GM12878 (cell line): Measurements from ENCODE around the gene ATP5MK. TPM values are rescaled to one million over a fixed set of nuclear protein-coding genes. Genes with fewer than 3 reads are reported as not detected.

Source experiments
- E4F1 ChIP-seq: fragments of 450-650 bp; IDR thresholded peaks from 2 replicates; pipeline ENCODE4 v1.6.1; 2018; ENCODE audit warnings: borderline replicate concordance, mild to moderate bottlenecking; ENCODE audit not compliant: partially characterized antibody
- EGR1 ChIP-seq, 2 experiments: IDR thresholded peaks; 1 replicate in 1 of 2; 2 replicates in 1 of 2; pipeline ENCODE4 v1.6.1; 2011 to 2012; ENCODE audit warnings: low read depth in 2 of 2, low read length in 2 of 2, borderline replicate concordance in 1 of 2, mild to moderate bottlenecking in 1 of 2, moderate library complexity in 1 of 2
- IKZF2 ChIP-seq, 2 experiments: fragments of 450-650 bp; IDR thresholded peaks; 2 replicates each; pipeline ENCODE4 v1.6.1; 2017; ENCODE audit warnings: mild to moderate bottlenecking in 2 of 2, moderate library complexity in 2 of 2
- IRF4 ChIP-seq: IDR thresholded peaks from 2 replicates; pipeline ENCODE4 v1.6.1; 2011; ENCODE audit warnings: low read depth, low read length
- MEF2A ChIP-seq: IDR thresholded peaks from 2 replicates; pipeline ENCODE4 v1.6.1; 2011; ENCODE audit warnings: low read depth, mild to moderate bottlenecking, low read length, moderate library complexity; ENCODE audit not compliant: insufficient read depth
- NFYB ChIP-seq: IDR thresholded peaks from 2 replicates; pipeline ENCODE4 v1.6.1; 2011; ENCODE audit warnings: low read depth, mild to moderate bottlenecking, low read length, improper control_type of control experiment, moderate library complexity; ENCODE audit not compliant: insufficient read depth
- NR2C1 ChIP-seq: fragments of 450-650 bp; IDR thresholded peaks from 2 replicates; pipeline ENCODE4 v1.6.1; 2017; ENCODE audit warnings: antibody characterized with exemption, mild to moderate bottlenecking, moderate library complexity
- NRF1 ChIP-seq: conservative IDR thresholded peaks from 2 replicates; pipeline ENCODE4 v1.6.1; 2011; ENCODE audit warnings: mild to moderate bottlenecking, low read depth, low read length, improper control_type of control experiment
- PAX8 ChIP-seq: fragments of 450-650 bp; IDR thresholded peaks from 2 replicates; pipeline ENCODE4 v1.6.1; 2017; ENCODE audit warnings: mild to moderate bottlenecking, moderate library complexity
- PKNOX1 ChIP-seq: fragments of 450-650 bp; IDR thresholded peaks from 2 replicates; pipeline ENCODE4 v1.6.1; 2016; ENCODE audit warnings: mild to moderate bottlenecking
- RAD51 ChIP-seq: fragments of 450-650 bp; IDR thresholded peaks from 2 replicates; pipeline ENCODE4 v1.6.1; 2016; ENCODE audit warnings: moderate library complexity, mild to moderate bottlenecking, inconsistent platforms
- SIN3A ChIP-seq: IDR thresholded peaks from 2 replicates; pipeline ENCODE4 v1.6.1; 2012; ENCODE audit warnings: low read depth, low read length, improper control_type of control experiment
- SRF ChIP-seq, 2 experiments: IDR thresholded peaks; 2 replicates each; pipeline ENCODE4 v1.6.1; 2011; ENCODE audit warnings: low read depth in 2 of 2, low read length in 2 of 2, mild to moderate bottlenecking in 1 of 2, moderate library complexity in 1 of 2
- polyA plus RNA-seq, 11 experiments: library from polyadenylated mRNA; depleted of rRNA in 4 of 11; unstranded in 6 of 11; stranded (reverse) in 5 of 11; fragments of >200 nt; fragmentation: Nextera tagmentation in 4 of 11; fragmentation: Illumina TruSeq in 1 of 11; extraction: Ambion mirVana in 4 of 11; extraction: Trizol in 1 of 11; gene quantifications; 1 replicate in 1 of 11; 2 replicates in 10 of 11; pipeline versions ENCODE4 v1.2.1 to v1.2.3, GENCODE V29; 2011 to 2016; ENCODE audit warnings: inconsistent platforms in 2 of 11, missing spikeins in 2 of 11, low read depth in 1 of 11
- total RNA-seq, 4 experiments: library from RNA; depleted of rRNA in 3 of 4; stranded (reverse); fragments of >200 nt in 3 of 4; fragmentation: Illumina TruSeq in 1 of 4; extraction: Trizol in 1 of 4; gene quantifications; 2 replicates each; pipeline versions ENCODE4 v1.2.1 to v1.2.3, GENCODE V29; 2013 to 2021
- TF ChIP-seq, protein P1 (sequence below): IDR thresholded peaks from 2 replicates; pipeline ENCODE4 v1.6.1; 2012; ENCODE audit warnings: mild to moderate bottlenecking, low read depth, low read length
- TF ChIP-seq, protein P2 (sequence below): IDR thresholded peaks from 2 replicates; pipeline ENCODE4 v1.6.1; 2011; ENCODE audit warnings: mild to moderate bottlenecking, low read depth, low read length, moderate library complexity; ENCODE audit not compliant: insufficient replicate concordance

ATP5MK gene
- total and polyA plus RNA-seq, 10 of the 15 experiments (the other 5 are each of a cell fraction or from before 2014, with no cell fraction given): 240 to 1,790 (median 626) TPM

- TF ChIP-seq SRF (IDR thresholded peaks at IDR 0.05; ENCODE audit: low read depth in 2 of 2, low read length in 2 of 2) (no peak), IRF4 (no peak), PAX8 (no peak), MEF2A (0 out of 2 replicates have a peak, but pooled peaks have one; percentile 50), SIN3A (no peak), RAD51 (no peak), NRF1 (no peak), NR2C1 (no peak), PKNOX1 (no peak), IKZF2 (IDR thresholded peaks at IDR 0.05) (no peak), NFYB (no peak), EGR1 (IDR thresholded peaks at IDR 0.05; ENCODE audit: borderline replicate concordance in 1 of 2, low read depth in 2 of 2, low read length in 2 of 2) (no peak), E4F1 (no peak)
- TF ChIP-seq, protein P1, sequence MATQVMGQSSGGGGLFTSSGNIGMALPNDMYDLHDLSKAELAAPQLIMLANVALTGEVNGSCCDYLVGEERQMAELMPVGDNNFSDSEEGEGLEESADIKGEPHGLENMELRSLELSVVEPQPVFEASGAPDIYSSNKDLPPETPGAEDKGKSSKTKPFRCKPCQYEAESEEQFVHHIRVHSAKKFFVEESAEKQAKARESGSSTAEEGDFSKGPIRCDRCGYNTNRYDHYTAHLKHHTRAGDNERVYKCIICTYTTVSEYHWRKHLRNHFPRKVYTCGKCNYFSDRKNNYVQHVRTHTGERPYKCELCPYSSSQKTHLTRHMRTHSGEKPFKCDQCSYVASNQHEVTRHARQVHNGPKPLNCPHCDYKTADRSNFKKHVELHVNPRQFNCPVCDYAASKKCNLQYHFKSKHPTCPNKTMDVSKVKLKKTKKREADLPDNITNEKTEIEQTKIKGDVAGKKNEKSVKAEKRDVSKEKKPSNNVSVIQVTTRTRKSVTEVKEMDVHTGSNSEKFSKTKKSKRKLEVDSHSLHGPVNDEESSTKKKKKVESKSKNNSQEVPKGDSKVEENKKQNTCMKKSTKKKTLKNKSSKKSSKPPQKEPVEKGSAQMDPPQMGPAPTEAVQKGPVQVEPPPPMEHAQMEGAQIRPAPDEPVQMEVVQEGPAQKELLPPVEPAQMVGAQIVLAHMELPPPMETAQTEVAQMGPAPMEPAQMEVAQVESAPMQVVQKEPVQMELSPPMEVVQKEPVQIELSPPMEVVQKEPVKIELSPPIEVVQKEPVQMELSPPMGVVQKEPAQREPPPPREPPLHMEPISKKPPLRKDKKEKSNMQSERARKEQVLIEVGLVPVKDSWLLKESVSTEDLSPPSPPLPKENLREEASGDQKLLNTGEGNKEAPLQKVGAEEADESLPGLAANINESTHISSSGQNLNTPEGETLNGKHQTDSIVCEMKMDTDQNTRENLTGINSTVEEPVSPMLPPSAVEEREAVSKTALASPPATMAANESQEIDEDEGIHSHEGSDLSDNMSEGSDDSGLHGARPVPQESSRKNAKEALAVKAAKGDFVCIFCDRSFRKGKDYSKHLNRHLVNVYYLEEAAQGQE: no peak
- TF ChIP-seq, protein P2, sequence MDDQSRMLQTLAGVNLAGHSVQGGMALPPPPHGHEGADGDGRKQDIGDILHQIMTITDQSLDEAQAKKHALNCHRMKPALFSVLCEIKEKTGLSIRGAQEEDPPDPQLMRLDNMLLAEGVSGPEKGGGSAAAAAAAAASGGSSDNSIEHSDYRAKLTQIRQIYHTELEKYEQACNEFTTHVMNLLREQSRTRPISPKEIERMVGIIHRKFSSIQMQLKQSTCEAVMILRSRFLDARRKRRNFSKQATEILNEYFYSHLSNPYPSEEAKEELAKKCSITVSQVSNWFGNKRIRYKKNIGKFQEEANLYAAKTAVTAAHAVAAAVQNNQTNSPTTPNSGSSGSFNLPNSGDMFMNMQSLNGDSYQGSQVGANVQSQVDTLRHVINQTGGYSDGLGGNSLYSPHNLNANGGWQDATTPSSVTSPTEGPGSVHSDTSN: no peak
Observed at GRCh38 chr10:103373544-103373943, 22.7 kb downstream of the ATP5MK start (continued).
